Measurements from ENCODE around the gene RAB24.
"Not testable (repeated sequence)": the region's sequence is repeated elsewhere in the genome, so short reads cannot be mapped to it uniquely, and the experiment has no call there.

RAB24 gene

DNA sequence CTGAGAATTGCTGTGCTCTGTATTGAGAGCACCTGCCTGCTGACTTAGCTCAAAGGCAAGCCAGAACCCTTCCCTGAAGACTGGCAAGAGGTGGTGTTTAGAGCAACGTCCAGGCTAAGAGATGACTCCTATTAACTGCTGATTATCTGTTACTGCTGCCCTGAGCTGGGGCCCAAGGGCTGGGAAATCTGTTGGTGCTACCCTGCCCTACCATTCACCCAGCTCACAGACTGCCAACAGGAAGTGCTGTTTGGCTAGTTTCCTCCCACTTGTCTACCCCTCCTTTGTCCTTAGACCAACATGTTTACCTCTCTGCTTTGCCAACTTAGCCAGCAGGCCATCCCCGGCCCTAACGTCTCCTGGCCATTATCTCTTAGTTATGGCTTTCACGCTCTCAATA is 6.9 kb downstream of the RAB24 start:
- DNase-seq (ENCODE audit: low read depth in 2 of 3, low spot score in 2 of 3), result no peak

DNA sequence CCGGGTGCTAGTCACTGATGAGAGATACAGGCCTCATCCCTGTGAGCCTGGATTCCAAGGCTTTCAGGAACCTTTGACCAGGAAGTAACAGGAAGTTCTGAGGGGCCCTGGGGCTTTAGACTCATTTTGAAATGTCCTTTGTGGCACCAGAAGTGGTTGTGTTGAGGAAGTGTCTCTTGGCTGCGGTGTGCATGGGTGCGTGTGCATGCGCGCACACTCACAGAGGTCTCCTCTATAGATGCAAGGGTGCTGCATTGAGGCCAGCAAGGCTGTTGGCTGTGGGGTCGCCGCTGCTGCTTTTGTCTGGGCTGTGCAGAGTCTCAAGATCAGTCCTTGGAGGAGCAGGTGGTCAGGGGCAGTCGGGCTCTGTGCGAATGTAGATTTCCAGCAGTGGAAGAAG is 7.6 kb downstream of the RAB24 start:
- no peak for DNase-seq (ENCODE audit: low read depth in 2 of 3, low spot score in 2 of 3)

DNA sequence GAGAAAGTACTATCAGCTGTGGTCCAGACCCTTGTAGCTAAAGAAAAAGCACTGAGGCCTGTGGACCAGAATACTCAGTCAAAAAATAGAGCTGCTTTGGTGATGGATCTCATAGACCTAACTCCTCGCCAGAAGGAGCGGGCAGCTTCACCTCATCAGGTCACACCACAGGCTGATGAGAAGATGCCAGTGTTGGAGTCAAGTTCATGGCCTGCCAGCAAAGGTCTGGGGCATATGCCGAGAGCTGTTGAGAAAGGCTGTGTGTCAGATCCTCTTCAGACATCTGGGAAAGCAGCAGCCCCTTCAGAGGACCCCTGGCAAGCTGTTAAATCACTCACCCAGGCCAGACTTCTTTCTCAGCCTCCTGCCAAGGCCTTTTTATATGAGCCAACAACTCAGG is 8.9 kb downstream of the RAB24 start:
- DNase-seq (ENCODE audit: low read depth in 2 of 3, low spot score in 2 of 3), result no peak

DNA sequence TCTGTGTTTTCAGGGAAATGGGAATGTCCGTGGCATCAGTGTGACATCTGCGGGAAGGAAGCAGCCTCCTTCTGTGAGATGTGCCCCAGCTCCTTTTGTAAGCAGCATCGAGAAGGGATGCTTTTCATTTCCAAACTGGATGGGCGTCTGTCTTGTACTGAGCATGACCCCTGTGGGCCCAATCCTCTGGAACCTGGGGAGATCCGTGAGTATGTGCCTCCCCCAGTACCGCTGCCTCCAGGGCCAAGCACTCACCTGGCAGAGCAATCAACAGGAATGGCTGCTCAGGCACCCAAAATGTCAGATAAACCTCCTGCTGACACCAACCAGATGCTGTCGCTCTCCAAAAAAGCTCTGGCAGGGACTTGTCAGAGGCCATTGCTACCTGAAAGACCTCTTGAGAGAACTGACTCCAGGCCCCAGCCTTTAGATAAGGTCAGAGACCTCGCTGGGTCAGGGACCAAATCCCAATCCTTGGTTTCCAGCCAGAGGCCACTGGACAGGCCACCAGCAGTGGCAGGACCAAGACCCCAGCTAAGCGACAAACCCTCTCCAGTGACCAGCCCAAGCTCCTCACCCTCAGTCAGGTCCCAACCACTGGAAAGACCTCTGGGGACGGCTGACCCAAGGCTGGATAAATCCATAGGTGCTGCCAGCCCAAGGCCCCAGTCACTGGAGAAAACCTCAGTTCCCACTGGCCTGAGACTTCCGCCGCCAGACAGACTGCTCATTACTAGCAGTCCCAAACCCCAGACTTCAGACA is 9.5 kb downstream of the RAB24 start:
- DNase-seq (ENCODE audit: low read depth in 2 of 3, low spot score in 2 of 3), result no peak

DNA sequence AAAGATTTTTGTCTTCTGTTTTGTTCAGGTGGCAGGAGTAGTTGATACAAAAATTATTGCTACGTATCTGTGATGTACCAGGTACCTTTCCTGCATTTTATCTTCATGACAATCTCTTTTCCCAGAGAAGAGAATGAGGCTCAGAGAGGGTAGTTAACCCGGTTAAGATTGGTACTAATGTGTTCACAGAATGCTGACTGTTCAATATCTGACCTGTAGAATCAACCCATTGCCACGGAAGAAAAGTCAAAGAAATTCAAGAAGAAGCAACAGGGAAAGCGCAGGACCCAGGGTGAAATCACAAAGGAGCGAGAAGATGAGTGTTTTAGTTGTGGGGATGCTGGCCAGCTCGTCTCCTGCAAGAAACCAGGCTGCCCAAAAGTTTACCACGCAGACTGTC is 11.8 kb downstream of the RAB24 start:
- no peak for DNase-seq (ENCODE audit: low read depth in 2 of 3, low spot score in 2 of 3)

DNA sequence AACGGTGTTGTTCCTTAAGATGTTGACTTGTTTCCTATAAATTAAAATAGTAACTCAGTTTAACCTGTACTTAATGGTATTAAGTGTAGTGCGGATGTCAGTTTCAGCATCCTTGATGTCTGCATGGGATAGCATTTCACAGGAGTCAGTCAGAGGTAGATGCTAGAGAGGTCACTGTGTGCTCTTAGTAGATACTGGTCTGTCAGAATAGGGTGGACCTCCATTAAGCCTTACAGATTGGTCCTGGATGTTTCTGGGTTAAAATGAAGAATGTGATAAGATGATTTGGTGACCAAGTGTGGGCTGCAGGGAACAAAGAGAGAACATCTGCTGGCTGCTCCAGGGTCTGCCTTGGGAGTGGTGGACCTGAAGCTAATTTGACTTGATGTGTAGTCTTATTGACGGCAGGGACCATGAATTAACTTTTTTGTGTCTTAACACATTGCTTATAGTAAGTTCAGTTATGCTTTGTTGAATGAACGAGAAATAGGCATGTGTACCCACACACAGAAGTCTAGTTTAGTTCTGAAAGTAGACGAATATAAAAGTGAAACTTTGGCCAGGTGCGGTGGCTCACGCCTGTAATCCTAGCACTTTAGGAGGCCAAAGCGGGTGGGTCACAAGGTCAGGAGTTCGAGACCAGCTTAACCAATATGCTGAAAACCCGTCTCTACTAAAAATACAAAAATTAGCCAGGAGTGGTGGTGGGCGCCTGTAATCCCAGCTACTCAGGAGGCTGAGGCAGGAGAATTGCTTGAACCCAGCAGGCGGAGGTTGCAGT is 12.5 kb downstream of the RAB24 start:
- DNase-seq (ENCODE audit: low read depth in 2 of 3, low spot score in 2 of 3), result no peak

DNA sequence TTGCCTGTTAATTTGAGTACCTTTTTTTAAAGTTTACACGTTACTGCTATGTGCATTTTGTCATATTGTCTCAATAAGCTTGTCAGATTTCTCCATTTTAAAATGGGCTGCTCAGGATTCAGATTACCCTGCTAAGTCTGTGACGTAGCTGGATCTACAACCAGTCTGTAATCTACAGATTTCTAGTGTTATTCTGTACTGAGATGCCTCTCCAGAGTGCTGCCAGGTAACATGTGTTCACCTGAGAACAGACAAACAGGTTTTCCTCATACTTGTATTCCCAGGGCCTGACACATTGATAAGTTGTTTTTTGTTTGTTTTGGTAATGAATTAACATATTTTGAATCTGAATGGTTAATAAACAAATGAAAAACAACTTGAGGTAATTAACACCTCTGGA is 15.3 kb downstream of the RAB24 start:
- DNase-seq (ENCODE audit: low read depth in 2 of 3, low spot score in 2 of 3), result no peak

DNA sequence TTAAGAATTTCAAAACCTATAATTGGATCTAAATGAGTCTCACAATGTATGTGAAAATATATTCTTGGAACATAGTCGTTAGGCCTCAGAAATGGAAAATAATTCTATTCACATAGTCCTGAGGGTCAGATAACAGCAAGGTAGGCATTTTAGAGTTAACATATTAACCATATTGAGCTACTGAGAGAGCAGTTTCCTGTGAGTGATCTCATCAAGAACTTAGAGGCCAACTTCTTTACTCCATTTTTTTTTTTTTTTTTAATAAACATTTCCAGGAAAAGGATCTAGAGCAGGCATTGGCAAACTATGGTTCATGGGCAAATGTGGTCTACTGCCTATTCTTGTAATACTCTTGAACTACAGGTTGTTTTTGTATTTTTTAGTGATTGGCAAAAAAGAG is 26.6 kb downstream of the RAB24 start:
- no peak for DNase-seq (ENCODE audit: low read depth in 2 of 3, low spot score in 2 of 3)

DNA sequence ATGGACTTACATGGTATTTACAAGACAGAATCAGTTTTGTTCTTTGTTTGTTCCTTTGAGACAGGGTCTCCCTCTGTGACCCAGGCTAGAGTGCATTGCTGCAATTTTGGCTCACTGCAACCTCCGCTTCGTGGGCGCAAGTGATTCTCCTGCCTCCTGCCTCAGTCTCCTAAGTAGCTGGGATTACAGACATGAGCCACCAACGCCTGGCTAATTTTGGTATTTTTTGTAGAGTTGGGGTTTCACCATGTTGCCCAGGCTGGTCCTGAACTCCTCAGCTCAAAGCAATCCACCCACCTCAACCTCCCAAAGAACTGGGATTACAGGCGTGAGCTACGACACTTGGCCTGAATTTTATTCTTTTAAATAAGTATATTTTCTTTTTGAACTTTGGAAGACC is 27.6 kb downstream of the RAB24 start:
- DNase-seq (ENCODE audit: low read depth in 2 of 3, low spot score in 2 of 3), result no peak

DNA sequence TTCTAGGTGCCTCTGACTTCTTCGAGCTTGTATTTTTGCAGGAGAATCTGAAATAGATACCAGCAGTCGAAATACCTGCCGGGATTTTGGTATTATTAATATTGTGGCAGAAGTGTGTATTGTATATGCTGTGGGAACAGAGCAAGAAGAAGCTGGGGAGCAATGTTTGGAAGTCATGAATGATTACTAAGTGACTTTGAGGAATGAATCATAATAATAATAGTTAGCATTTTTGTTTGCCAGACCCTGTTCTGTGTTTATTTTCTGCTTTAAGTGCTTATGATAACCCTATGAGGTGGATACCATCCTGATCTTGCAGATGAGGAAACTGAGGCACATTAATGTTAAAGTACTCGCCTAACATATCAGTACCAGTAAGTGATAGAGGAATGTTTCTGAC is 32.4 kb downstream of the RAB24 start:
- DNase-seq (ENCODE audit: low read depth in 2 of 3, low spot score in 2 of 3), result no peak

DNA sequence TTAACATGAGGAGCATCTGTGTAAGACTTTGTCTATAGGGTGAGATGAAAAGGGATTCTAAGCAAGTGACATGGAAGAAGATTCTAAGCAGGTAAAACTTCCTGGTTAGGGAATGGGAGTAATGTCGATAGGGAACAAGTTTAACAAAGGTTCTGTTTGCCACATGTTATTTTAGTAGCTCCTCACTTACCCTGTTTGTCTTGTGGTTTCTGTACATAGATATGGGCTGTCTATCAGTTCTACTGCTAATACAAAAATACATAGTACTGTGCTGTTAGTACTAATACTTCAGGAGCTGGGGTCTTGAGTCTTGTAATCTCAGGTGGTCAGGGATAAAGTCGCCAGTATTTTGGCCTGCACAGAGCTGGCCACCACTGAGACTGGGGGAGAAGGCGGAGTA is 32.9 kb downstream of the RAB24 start:
- no peak for DNase-seq (ENCODE audit: low read depth in 2 of 3, low spot score in 2 of 3)

DNA sequence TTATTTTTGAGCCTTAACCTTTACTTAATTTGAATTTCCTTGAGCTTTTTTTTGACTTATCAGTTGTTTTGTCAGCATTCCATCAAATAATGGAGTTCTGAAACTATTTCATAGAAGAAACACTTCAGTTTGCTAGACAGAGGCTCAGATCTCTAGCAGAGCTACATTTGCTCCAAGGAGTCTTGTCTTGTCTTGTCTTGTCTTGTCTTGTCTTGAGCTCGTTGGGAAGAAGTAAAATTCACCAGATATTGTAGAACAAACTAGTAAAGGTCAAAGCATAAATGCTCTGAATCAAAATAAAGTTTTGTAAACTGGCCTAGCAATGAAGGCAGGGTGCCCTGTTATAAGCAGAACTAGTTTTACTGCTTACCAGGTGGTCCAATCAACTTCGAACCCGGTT is 33.5 kb downstream of the RAB24 start:
- no peak for DNase-seq (ENCODE audit: low read depth in 2 of 3, low spot score in 2 of 3)

DNA sequence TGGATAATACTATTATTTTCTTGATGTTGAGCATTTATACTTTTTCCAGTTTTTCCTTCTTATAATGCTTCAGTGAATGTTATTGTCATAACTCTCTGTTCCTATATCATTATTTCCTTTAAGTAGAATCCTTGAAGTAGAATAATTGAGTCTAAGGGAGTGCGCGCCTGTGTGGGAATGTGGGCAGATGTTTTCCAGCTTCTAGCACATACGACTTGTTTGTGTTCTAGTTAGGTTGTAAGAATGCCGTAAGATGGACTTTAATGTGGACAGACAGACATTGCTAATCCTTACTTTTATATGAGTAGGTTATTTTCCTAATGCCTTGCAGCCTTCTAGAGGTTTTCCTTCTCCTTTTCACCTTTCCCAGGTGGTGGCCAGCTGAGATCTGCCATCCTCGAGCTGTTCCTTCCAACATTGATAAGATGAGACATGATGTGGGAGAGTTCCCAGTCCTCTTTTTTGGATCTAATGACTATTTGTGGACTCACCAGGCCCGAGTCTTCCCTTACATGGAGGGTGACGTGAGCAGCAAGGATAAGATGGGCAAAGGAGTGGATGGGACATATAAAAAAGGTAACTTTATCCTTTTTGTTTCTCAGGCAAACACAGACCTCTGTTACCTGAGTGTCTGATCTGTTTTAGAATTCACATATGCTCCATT is 34.2 kb downstream of the RAB24 start:
- DNase-seq (ENCODE audit: low read depth in 2 of 3, low spot score in 2 of 3), result no peak

DNA sequence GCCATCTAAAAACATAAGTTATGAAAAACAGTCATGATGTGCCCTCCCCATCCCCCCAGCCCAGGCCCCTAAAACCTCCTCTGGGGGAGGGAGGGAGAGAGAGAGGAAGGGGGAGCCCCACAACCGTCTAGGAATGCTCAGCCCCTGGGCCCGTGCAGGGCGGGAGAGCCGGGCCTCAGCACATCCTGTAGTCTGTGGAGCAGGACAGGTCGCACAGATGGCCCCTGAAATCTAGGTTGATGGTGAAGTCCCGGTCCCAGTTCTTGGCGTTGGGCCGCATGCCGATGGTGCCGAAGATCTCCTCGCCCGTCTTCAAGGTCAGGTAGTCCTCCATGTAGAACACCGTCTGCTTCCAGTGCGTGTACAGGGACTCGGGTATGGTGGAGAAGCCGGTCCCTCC is 38.1 kb downstream of the RAB24 start:
- DNase-seq (ENCODE audit: low read depth in 2 of 3, low spot score in 2 of 3), result no peak

DNA sequence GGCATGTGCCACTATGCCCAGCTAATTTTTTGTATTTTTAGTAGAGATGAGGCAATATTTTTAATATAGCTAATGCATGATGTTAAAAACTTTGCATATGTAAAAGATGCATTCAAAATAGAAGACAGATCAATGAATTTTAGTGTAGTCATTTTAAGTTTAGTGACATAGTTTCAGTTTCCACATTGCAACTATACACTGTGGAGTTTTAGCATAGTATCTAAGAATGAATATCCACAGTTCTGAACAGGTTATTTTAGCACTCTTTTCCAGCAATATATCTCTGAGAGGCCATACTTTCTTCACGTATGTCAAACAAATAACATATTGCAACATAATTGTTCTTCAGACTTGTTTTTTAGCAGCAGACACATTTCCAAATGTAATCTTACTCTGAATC is 39.3 kb downstream of the RAB24 start:
- DNase-seq (ENCODE audit: low read depth in 2 of 3, low spot score in 2 of 3), result no peak

DNA sequence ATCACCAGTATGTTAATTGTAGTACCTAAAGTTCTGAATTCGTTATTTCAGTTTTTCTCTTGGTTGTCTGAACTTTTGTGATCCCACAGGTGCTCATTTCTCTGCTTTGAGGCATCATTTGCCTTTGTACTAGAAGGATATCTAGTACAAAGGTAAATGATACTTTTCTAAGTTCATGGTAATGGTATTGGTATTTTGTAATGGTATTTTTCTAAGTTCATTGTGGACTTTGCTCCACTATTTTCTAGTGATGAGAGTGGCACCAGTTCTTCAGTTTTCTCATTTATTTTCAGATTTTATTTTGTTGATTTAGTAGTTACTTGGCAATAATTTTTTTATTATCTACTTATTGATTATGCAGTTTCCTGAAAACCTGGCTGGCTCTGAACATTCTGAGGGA is 42.0 kb downstream of the RAB24 start:
- DNase-seq (ENCODE audit: low read depth in 2 of 3, low spot score in 2 of 3), result no peak

DNA sequence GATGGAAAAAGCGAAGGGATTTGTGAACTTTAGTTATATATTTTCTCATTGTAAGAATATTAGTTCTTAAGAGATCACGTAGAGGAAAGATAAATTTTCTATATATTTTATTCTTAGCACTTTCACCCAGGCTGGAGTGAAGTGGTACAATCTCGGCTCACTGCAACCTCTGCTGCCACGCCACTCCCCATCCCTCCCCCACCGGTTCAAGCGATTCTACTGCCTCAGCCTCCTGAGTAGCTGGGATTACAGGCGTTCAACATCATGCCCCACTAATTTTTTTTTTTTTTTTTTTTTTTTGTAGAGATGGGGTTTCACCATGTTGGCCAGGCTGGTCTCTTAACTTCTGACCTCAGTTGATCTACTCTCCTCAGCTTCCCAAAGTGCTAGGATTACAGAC is 42.6 kb downstream of the RAB24 start:
- no peak for DNase-seq (ENCODE audit: low read depth in 2 of 3, low spot score in 2 of 3)

DNA sequence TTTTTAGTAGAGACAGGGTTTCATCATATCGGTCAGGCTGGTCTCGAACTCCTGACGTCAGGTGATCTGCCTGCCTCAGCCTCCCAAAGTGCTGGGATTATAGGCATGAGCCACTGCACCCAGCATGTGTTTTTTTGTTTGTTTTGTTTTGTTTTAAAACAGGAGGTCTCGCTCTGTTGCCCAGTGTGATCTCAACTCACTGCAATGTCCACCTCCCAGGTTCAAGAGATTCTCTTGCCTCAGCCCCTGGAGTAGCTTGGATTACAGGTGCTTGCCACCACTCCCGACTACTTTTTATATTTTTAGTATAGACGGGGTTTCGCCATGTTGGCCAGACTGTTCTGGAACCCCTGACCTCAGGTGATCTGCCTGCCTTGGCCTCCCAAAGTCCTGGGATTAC is 44.8 kb downstream of the RAB24 start:
- DNase-seq (ENCODE audit: low read depth in 2 of 3, low spot score in 2 of 3), result not testable (repeated sequence)

DNA sequence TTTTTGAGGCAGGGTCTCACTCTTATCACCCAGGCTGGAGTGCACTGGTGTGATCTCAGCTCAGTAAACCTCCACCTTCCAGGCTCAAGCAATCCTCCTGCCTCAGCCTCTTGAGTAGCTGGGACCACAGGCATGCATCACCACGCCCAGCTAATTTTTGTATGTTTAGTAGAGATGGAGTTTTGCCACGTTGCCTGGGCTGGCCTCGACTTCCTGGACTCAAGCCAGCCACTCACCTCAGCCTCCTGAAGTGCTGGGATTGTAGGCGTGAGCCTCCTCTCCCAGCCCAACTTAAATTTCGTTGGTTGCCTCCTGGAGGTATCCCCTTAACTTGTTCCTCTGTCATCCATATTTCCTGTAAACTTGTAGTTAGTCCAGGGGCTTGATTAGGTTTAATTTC is 47.2 kb downstream of the RAB24 start:
- no peak for DNase-seq (ENCODE audit: low read depth in 2 of 3, low spot score in 2 of 3)

DNA sequence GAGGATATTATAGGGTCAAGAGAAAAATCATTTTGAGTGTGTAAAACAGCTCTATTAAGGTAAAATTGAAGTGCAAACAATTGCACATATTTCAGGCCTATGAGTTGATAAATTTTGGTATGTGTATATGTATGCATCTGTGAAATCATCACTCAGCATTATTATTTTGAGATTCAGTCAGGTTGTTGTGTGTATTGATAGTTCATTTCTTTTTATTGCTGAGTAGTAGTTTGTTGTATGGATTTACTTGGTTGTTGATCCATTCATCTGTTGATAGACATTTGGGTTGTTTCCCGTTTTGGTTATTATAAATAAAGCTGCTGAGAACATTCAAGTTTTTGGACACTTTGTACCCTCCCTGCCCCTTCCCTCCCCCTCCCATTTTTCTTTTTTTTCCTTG is 50.3 kb downstream of the RAB24 start:
- DNase-seq (ENCODE audit: low read depth in 2 of 3, low spot score in 2 of 3), result no peak

Data from activated CD8-positive, alpha-beta memory T cell treated with anti-CD3 and anti-CD28 coated beads for 48 hours (primary cell).